ENCODE data around the gene SEMA4A. TPM values are rescaled to one million over a fixed set of nuclear protein-coding genes. Genes with fewer than 3 reads are reported as not detected.

The SEMA4A gene
- polyA plus RNA-seq, 1 donor from 2014 or later, result 17.1 TPM

- Histone ChIP-seq H3K36me3 (ENCODE audit: insufficient read depth, low read length) (no peaks in the 10 kb centered on the region), H3K4me3 (ENCODE audit: low read length) (no peak overlapping the region), H3K9me2 (ENCODE audit: insufficient read depth, low read length) (no peaks in the 10 kb centered on the region), H3K27me3 (ENCODE audit: insufficient read depth, low read depth, low read length) (no peaks in the 10 kb centered on the region), H3K9ac (ENCODE audit: low read length) (no peak overlapping the region), H3K9me3 (ENCODE audit: low read length) (no peaks in the 10 kb centered on the region), H3K79me2 (replicated peaks; ENCODE audit: insufficient read depth, low read length) (no peaks in the 10 kb centered on the region), H3K27ac (ENCODE audit: low read length) (no peak overlapping the region), H3F3A (ENCODE audit: insufficient read depth, low read length, poor library complexity, severe bottlenecking) (no peaks in the 10 kb centered on the region), H2AFZ (ENCODE audit: low read depth, low read length) (no peak overlapping the region), H4K20me1 (ENCODE audit: insufficient read depth) (no peaks in the 10 kb centered on the region), H3K4me2 (ENCODE audit: low read length) (no peak overlapping the region)
- no peak for TF ChIP-seq CTCF (IDR thresholded peaks at IDR 0.05; ENCODE audit: poor library complexity, severe bottlenecking)
- no peak for TF ChIP-seq RAD21 (conservative IDR thresholded peaks at IDR 0.05)
Measured at GRCh38 chr1:156172696-156173470, 19.5 kb downstream of the SEMA4A start.

DNA sequence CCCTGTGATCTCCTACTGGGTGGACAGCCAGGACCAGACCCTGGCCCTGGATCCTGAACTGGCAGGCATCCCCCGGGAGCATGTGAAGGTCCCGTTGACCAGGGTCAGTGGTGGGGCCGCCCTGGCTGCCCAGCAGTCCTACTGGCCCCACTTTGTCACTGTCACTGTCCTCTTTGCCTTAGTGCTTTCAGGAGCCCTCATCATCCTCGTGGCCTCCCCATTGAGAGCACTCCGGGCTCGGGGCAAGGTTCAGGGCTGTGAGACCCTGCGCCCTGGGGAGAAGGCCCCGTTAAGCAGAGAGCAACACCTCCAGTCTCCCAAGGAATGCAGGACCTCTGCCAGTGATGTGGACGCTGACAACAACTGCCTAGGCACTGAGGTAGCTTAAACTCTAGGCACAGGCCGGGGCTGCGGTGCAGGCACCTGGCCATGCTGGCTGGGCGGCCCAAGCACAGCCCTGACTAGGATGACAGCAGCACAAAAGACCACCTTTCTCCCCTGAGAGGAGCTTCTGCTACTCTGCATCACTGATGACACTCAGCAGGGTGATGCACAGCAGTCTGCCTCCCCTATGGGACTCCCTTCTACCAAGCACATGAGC is 23.3 kb downstream of the SEMA4A start:
- Histone ChIP-seq H3K4me3 (ENCODE audit: low read length) (no peak overlapping the region), H3K27me3 (ENCODE audit: insufficient read depth, low read depth, low read length) (no peaks in the 10 kb centered on the region), H3K9me3 (ENCODE audit: low read length) (no peaks in the 10 kb centered on the region), H3F3A (ENCODE audit: insufficient read depth, low read length, poor library complexity, severe bottlenecking) (no peaks in the 10 kb centered on the region), H3K36me3 (ENCODE audit: insufficient read depth, low read length) (no peaks in the 10 kb centered on the region), H3K9ac (ENCODE audit: low read length) (no peak overlapping the region), H3K79me2 (replicated peaks; ENCODE audit: insufficient read depth, low read length) (no peaks in the 10 kb centered on the region), H2AFZ (ENCODE audit: low read depth, low read length) (no peak overlapping the region), H3K9me2 (ENCODE audit: insufficient read depth, low read length) (no peaks in the 10 kb centered on the region), H3K27ac (ENCODE audit: low read length) (no peak overlapping the region), H3K4me2 (ENCODE audit: low read length) (no peak overlapping the region), H4K20me1 (ENCODE audit: insufficient read depth) (no peaks in the 10 kb centered on the region)
- TF ChIP-seq EP300 (conservative IDR thresholded peaks at IDR 0.05; ENCODE audit: poor library complexity, severe bottlenecking) (no peak), TAF1 (IDR thresholded peaks at IDR 0.05; ENCODE audit: low read depth) (no peak), SMC3 (conservative IDR thresholded peaks at IDR 0.05; ENCODE audit: poor library complexity) (no peak), CTCF (IDR thresholded peaks at IDR 0.05; ENCODE audit: poor library complexity, severe bottlenecking) (no peak), MXI1 (conservative IDR thresholded peaks at IDR 0.05; ENCODE audit: poor library complexity, severe bottlenecking) (no peak), RAD21 (conservative IDR thresholded peaks at IDR 0.05) (no peak), EZH2 (IDR thresholded peaks at IDR 0.05; ENCODE audit: borderline replicate concordance, insufficient read depth, low read length, poor library complexity, severe bottlenecking) (no peak), POLR2AphosphoS5 (IDR thresholded peaks at IDR 0.05) (no peak), REST (IDR thresholded peaks at IDR 0.05; ENCODE audit: borderline replicate concordance) (no peak)

Measured in neural cell (in vitro differentiated cells).